Suprapubic skin (tissue), 4 donors: ENCODE measurements around the gene IQCE. TPM values are rescaled to one million over a fixed set of nuclear protein-coding genes. Genes with fewer than 3 reads are reported as not detected.
A peak's percentile ranks its signal among the peaks of the same experiment; 100 is the strongest.

Experiments used
- DNase-seq, 2 donors: peaks; one replicate each; pipeline ENCODE4 v3.0.0-alpha.2; 2019; ENCODE audit warnings: low spot score in 2 of 2
- H3K27ac ChIP-seq: fragments of 200-600 bp; sonication (generic); one replicate; pipeline ENCODE4 v1.5.1; 2019
- H3K27me3 ChIP-seq: fragments of 200-600 bp; sonication (generic); one replicate; pipeline ENCODE4 v1.5.1; 2019
- H3K36me3 ChIP-seq: fragments of 200-600 bp; sonication (generic); one replicate; pipeline ENCODE4 v1.5.1; 2019
- H3K4me1 ChIP-seq: fragments of 200-600 bp; sonication (generic); one replicate; pipeline ENCODE4 v1.5.1; 2019
- H3K4me3 ChIP-seq: fragments of 200-600 bp; sonication (generic); one replicate; pipeline ENCODE4 v1.5.1; 2019; ENCODE audit warnings: mild to moderate bottlenecking
- H3K9me3 ChIP-seq: fragments of 200-600 bp; sonication (generic); one replicate; pipeline ENCODE4 v1.5.1; 2019
- EP300 ChIP-seq: sonication (generic); formaldehyde crosslinking; IDR thresholded peaks from one replicate; pipeline ENCODE4 v1.6.1; 2017; ENCODE audit warnings: antibody characterized with exemption
- POLR2A ChIP-seq, 2 donors: fragments of 450-650 bp; IDR thresholded peaks; one replicate each; pipeline ENCODE4 v1.6.1; 2017; ENCODE audit warnings: antibody characterized with exemption in 2 of 2, mild to moderate bottlenecking in 2 of 2, moderate library complexity in 2 of 2
- POLR2AphosphoS5 ChIP-seq, 3 donors: sonication (generic); formaldehyde crosslinking; IDR thresholded peaks; one replicate each; pipeline ENCODE4 v1.6.1; 2017; ENCODE audit warnings: antibody characterized with exemption in 3 of 3
- WGBS: methylation state at CpG from one replicate; pipeline ENCODE4 v1.1.5; 2018; 5-methylcytosine and 5-hydroxymethylcytosine counted together
- total RNA-seq, 4 donors: library from RNA; depleted of rRNA; stranded (reverse); fragments of >200 nt; gene quantifications; one replicate each; pipeline ENCODE4 v1.1.0, GENCODE V29; 2016
- TF ChIP-seq, protein P1 (sequence below), 2 donors: fragments of 200-600 bp in 1 of 2; fragments of 450-650 bp in 1 of 2; sonication (generic) in 1 of 2; IDR thresholded peaks; one replicate each; pipeline ENCODE4 v1.5.1; 2016 to 2019; ENCODE audit warnings: antibody characterized with exemption in 2 of 2, mild to moderate bottlenecking in 1 of 2, moderate library complexity in 1 of 2

Gene IQCE
- total RNA-seq, 4 donors from 2014 or later = 10.1 to 18.8 (median 15.7) TPM

- H3K4me1 ChIP-seq = no peaks in the 10 kb centered on the region
- H3K4me3 ChIP-seq = no peak overlapping the region
- no peaks in the 10 kb centered on the region for H3K27me3 ChIP-seq
- 91% methylated on average over 11 of the region's 40 CpGs for WGBS
- H3K36me3 ChIP-seq = peaks cover 81% of the 10 kb centered on the region
- H3K9me3 ChIP-seq = no peaks in the 10 kb centered on the region
- H3K27ac ChIP-seq = no peak overlapping the region
- TF ChIP-seq EP300 = no peak
- no peak for TF ChIP-seq POLR2A (IDR thresholded peaks at IDR 0.05)
- TF ChIP-seq POLR2AphosphoS5 (IDR thresholded peaks at IDR 0.05) = no peak
- DNase-seq = peak in 1 of 2 donors; percentile 74
Measured at GRCh38 chr7:2541291-2542010, 17.3 kb upstream of the IQCE start.

- H3K27ac ChIP-seq = no peak overlapping the region
- no peaks in the 10 kb centered on the region for H3K4me1 ChIP-seq
- H3K36me3 ChIP-seq = peaks cover 88% of the 10 kb centered on the region
- H3K27me3 ChIP-seq = no peaks in the 10 kb centered on the region
- TF ChIP-seq POLR2AphosphoS5 (IDR thresholded peaks at IDR 0.05) (no peak), POLR2A (IDR thresholded peaks at IDR 0.05) (no peak), EP300 (no peak)
- TF ChIP-seq, protein P1, sequence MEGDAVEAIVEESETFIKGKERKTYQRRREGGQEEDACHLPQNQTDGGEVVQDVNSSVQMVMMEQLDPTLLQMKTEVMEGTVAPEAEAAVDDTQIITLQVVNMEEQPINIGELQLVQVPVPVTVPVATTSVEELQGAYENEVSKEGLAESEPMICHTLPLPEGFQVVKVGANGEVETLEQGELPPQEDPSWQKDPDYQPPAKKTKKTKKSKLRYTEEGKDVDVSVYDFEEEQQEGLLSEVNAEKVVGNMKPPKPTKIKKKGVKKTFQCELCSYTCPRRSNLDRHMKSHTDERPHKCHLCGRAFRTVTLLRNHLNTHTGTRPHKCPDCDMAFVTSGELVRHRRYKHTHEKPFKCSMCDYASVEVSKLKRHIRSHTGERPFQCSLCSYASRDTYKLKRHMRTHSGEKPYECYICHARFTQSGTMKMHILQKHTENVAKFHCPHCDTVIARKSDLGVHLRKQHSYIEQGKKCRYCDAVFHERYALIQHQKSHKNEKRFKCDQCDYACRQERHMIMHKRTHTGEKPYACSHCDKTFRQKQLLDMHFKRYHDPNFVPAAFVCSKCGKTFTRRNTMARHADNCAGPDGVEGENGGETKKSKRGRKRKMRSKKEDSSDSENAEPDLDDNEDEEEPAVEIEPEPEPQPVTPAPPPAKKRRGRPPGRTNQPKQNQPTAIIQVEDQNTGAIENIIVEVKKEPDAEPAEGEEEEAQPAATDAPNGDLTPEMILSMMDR (IDR thresholded peaks at IDR 0.05) = no peak
- no peak overlapping the region for H3K4me3 ChIP-seq
- 87% methylated on average over 12 of the region's 25 CpGs for WGBS
- DNase-seq = peak in 1 of 2 donors; percentile 60
- no peaks in the 10 kb centered on the region for H3K9me3 ChIP-seq
Measured at GRCh38 chr7:2542011-2542915, 16.5 kb upstream of the IQCE start.

- no peaks in the 10 kb centered on the region for H3K27me3 ChIP-seq
- WGBS = 87% methylated on average over 16 of the region's 53 CpGs
- H3K36me3 ChIP-seq = peaks cover 92% of the 10 kb centered on the region
- no peak overlapping the region for H3K4me3 ChIP-seq
- H3K9me3 ChIP-seq = no peaks in the 10 kb centered on the region
- H3K27ac ChIP-seq = no peak overlapping the region
- peak; percentile 68 to 77 for DNase-seq
- H3K4me1 ChIP-seq = no peaks in the 10 kb centered on the region
- TF ChIP-seq, protein P1 (IDR thresholded peaks at IDR 0.05) = no peak
- TF ChIP-seq POLR2AphosphoS5 (IDR thresholded peaks at IDR 0.05) (no peak), EP300 (no peak), POLR2A (IDR thresholded peaks at IDR 0.05) (no peak)
Measured at GRCh38 chr7:2542916-2543871, 15.6 kb upstream of the IQCE start.

DNA sequence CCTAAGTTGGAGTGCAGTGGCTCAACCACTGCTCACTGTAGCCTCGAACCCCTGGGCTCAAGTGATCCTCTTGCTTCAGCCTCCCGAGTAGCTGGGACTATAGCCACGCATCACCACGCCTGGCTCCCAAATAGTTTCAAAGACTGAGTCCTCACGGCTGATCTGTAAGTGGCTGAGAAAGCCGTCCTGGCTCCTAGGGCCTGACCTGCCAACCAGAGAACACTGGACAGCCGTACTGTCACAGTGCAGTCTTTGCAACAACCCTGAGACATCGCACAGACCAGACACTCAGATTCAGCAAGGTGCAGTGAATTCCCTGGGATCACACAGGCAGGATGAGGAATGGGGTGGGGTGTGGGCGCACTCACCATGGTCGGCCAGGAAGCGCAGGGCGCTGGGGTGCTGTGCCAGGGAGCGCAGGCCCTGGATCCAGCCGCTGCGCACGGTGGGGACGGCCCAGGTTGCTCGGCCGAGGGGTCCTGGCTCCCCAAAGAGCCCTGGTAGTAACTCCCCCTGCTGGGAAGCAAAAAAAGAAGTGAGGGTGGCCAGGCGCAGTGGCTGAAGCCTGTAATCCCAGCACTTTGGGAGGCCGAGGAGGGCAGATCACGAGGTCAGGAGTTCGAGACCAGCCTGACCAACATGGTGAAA is 14.1 kb upstream of the IQCE start:
- no peak overlapping the region for H3K27ac ChIP-seq
- H3K9me3 ChIP-seq = no peaks in the 10 kb centered on the region
- peak in 1 of 2 donors; percentile 55 for DNase-seq
- H3K36me3 ChIP-seq = peaks cover 88% of the 10 kb centered on the region
- H3K4me1 ChIP-seq = no peaks in the 10 kb centered on the region
- TF ChIP-seq POLR2AphosphoS5 (IDR thresholded peaks at IDR 0.05) (no peak), POLR2A (IDR thresholded peaks at IDR 0.05) (no peak), EP300 (no peak)
- TF ChIP-seq, protein P1 (IDR thresholded peaks at IDR 0.05) = no peak
- no peak overlapping the region for H3K4me3 ChIP-seq
- 93% methylated on average over 17 of the region's 23 CpGs for WGBS
- no peaks in the 10 kb centered on the region for H3K27me3 ChIP-seq
